B cell (primary cell): Measurements from ENCODE around the gene ADCY10. TPM values are rescaled to one million over a fixed set of nuclear protein-coding genes. Genes with fewer than 3 reads are reported as not detected.

Source experiments
- ATAC-seq: fragments of 200-7000 bp; cut with Tn5 transposase; one replicate; pipeline ENCODE4 v1.10.0; 2021; ENCODE audit warnings: low read depth, mild to moderate bottlenecking, moderate number of reproducible peaks, moderate library complexity
- CTCF ChIA-PET: fragments of 350-600 bp; sonication (Branson Sonifier 250); formaldehyde crosslinking; loops from one replicate; lab custom pipeline; 2021; ENCODE audit warnings: antibody characterized with exemption, inconsistent platforms; lab: Charles Lee
- POLR2A ChIA-PET: fragments of 350-600 bp; sonication (Branson Sonifier 250); formaldehyde crosslinking; loops from one replicate; lab custom pipeline; 2021; ENCODE audit warnings: antibody characterized with exemption; lab: Charles Lee
- DNase-seq: peaks from one replicate; pipeline ENCODE4 v3.0.0; 2013
- H2AFZ ChIP-seq: 2 replicates; pipeline ENCODE4 v1.6.1; 2012; ENCODE audit warnings: mild to moderate bottlenecking, low read depth, low read length; ENCODE audit not compliant: insufficient read depth, poor library complexity, severe bottlenecking
- H3K27ac ChIP-seq, 2 donors: 1 replicate in 1 of 2; 2 replicates in 1 of 2; pipeline ENCODE4 v1.5.1; 2012 to 2013; ENCODE audit warnings: low read length in 2 of 2, mild to moderate bottlenecking in 2 of 2, moderate library complexity in 1 of 2
- H3K27me3 ChIP-seq, 4 experiments: fragments of 200-600 bp in 1 of 4; sonication (generic) in 1 of 4; replicated peaks in 1 of 4; 1 replicate in 2 of 4; 2 replicates in 2 of 4; pipeline versions ENCODE4 v1.6.1 to v1.7.0; 2013 to 2016; ENCODE audit warnings: low read length in 3 of 4, mild to moderate bottlenecking in 2 of 4, mixed read lengths in 1 of 4, moderate library complexity in 1 of 4; ENCODE audit not compliant: insufficient read depth in 4 of 4, control insufficient read depth in 3 of 4; ENCODE audit errors: control extremely low read depth in 1 of 4
- H3K36me3 ChIP-seq, 2 experiments: replicated peaks in 1 of 2; 1 replicate in 1 of 2; 2 replicates in 1 of 2; pipeline versions ENCODE4 v1.6.1 to v1.7.1; 2013; ENCODE audit warnings: low read length in 1 of 2; ENCODE audit not compliant: insufficient read depth in 2 of 2, control insufficient read depth in 1 of 2; ENCODE audit errors: control extremely low read depth in 1 of 2, extremely low read depth in 1 of 2
- H3K4me1 ChIP-seq, 2 donors: fragments of 200-600 bp in 1 of 2; sonication (generic) in 1 of 2; 1 replicate in 1 of 2; 2 replicates in 1 of 2; pipeline versions ENCODE4 v1.5.1 to v1.6.1; 2013 to 2017; ENCODE audit warnings: low read length in 2 of 2; ENCODE audit not compliant: control insufficient read depth in 2 of 2, insufficient read depth in 2 of 2
- H3K4me2 ChIP-seq: replicated peaks from 2 replicates; pipeline ENCODE3; 2012; ENCODE audit warnings: mild to moderate bottlenecking, low read depth, low read length; ENCODE audit not compliant: poor library complexity, severe bottlenecking
- H3K4me3 ChIP-seq, 5 experiments: fragments of 200-600 bp in 1 of 5; sonication (generic) in 1 of 5; 1 replicate in 3 of 5; 2 replicates in 2 of 5; pipeline versions ENCODE4 v1.5.1 to v1.7.0; 2011 to 2016; ENCODE audit warnings: low read length in 4 of 5, mild to moderate bottlenecking in 4 of 5, low read depth in 2 of 5, control low read depth in 1 of 5, moderate library complexity in 1 of 5; ENCODE audit not compliant: insufficient read depth in 1 of 5; ENCODE audit errors: control extremely low read depth in 1 of 5, extremely low read depth in 1 of 5
- H3K79me2 ChIP-seq: fragments of 200-600 bp; sonication (generic); one replicate; pipeline ENCODE4 v1.6.0; 2016; ENCODE audit warnings: low read length; ENCODE audit not compliant: control insufficient read depth, insufficient read depth
- H3K9ac ChIP-seq: fragments of 200-600 bp; sonication (generic); 2 replicates; pipeline ENCODE4 v1.6.1; 2017; ENCODE audit warnings: mild to moderate bottlenecking, low read length, moderate library complexity
- H3K9me3 ChIP-seq, 3 donors: one replicate each; pipeline versions ENCODE4 v1.6.1 to v1.7.1; 2013; ENCODE audit warnings: low read length in 2 of 3; ENCODE audit not compliant: control insufficient read depth in 2 of 3, insufficient read depth in 1 of 3; ENCODE audit errors: control extremely low read depth in 1 of 3
- H4K20me1 ChIP-seq: 2 replicates; pipeline ENCODE4 v1.6.0; 2012; ENCODE audit warnings: mild to moderate bottlenecking, low read length; ENCODE audit not compliant: insufficient read depth, control insufficient read depth, poor library complexity, severe bottlenecking
- H3K27ac Mint-ChIP-seq: one replicate; pipeline ENCODE4 v1.8.0; 2021; ENCODE audit warnings: mixed read lengths
- H3K27me3 Mint-ChIP-seq: one replicate; pipeline ENCODE4 v1.8.0; 2021; ENCODE audit warnings: mixed read lengths
- H3K4me1 Mint-ChIP-seq: one replicate; pipeline ENCODE4 v1.8.0; 2021; ENCODE audit warnings: mixed read lengths
- H3K4me3 Mint-ChIP-seq: one replicate; pipeline ENCODE4 v1.8.0; 2021; ENCODE audit warnings: mixed read lengths
- H3K9me3 Mint-ChIP-seq: one replicate; pipeline ENCODE4 v1.8.0; 2022; ENCODE audit warnings: mixed read lengths; ENCODE audit not compliant: insufficient read depth
- CTCF ChIP-seq: fragments of 200-600 bp; IDR thresholded peaks from one replicate; pipeline ENCODE4 v1.8.0; 2022; ENCODE audit warnings: antibody characterized with exemption, mild to moderate bottlenecking
- EZH2 ChIP-seq: IDR thresholded peaks from 2 replicates; pipeline ENCODE4 v1.6.1; 2012; ENCODE audit warnings: borderline replicate concordance, low read depth, mild to moderate bottlenecking, moderate library complexity, low read length; ENCODE audit not compliant: insufficient read depth, poor library complexity, severe bottlenecking
- WGBS: methylation state at CpG from one replicate; pipeline ENCODE4 v1.1.5; 2013; ENCODE audit warnings: missing lambda C conversion rate; ENCODE audit not compliant: insufficient coverage; 5-methylcytosine and 5-hydroxymethylcytosine counted together
- intact Hi-C: fragments of 100-400 bp; cut with micrococcal nuclease; formaldehyde crosslinking; loops from one replicate; pipeline ENCODE4 v1.10.0; 2022
- polyA plus RNA-seq: library from polyadenylated mRNA; depleted of rRNA; stranded (reverse); fragments of >200 nt; gene quantifications from 2 replicates; pipeline ENCODE4 v1.2.3, GENCODE V29; 2012
- total RNA-seq, 2 donors: library from RNA; stranded (reverse); fragments of 120-200 nt in 1 of 2; gene quantifications; 1 replicate in 1 of 2; 2 replicates in 1 of 2; pipeline versions ENCODE4 v1.2.3 to v1.2.4, GENCODE V29; 2013 to 2022

Gene ADCY10
- total and polyA plus RNA-seq, 2 donors (not counting 1 experiment from before 2014, with no cell fraction given): 0.15 TPM; not detected in 1

DNA sequence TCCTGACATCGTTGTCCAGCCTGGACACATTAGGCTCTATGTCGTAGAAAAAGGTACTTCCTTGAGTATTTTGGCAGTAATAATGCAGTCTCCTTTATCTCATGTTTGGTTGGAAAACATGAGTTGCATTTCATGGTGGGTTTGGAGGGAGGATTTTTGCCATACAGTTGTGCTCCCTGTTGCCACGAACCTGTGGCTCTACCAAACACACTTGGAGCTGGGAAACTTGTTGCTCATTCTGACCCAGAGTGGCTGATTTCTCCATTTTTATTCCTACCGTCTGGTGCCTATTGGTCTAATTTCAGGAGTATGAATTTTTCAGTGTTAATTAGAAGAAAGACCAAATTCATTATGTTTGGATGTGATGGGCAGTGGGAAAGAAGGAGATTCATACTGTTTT, 141.5 kb downstream of the ADCY10 start:
- Mint-ChIP-seq H3K4me1 (peaks cover 1% of the 10 kb centered on the region), H3K27me3 (no peaks in the 10 kb centered on the region), H3K9me3 (no peaks in the 10 kb centered on the region), H3K27ac (no peak overlapping the region), H3K4me3 (no peak overlapping the region)
- H3K9ac ChIP-seq: no peak overlapping the region
- peaks cover 14 to 37% of the 10 kb centered on the region in 2 experiments for H3K36me3 ChIP-seq
- H3K4me3 ChIP-seq: no peak overlapping the region
- no peaks in the 10 kb centered on the region for H3K9me3 ChIP-seq
- intact Hi-C loops: no loop called here
- H3K27ac ChIP-seq: no peak overlapping the region
- no peak overlapping the region for H3K4me2 ChIP-seq
- H3K79me2 ChIP-seq: peaks cover 12% of the 10 kb centered on the region
- POLR2A ChIA-PET: no interaction called here
- CTCF ChIA-PET: no interaction called here
- no peak overlapping the region for H2AFZ ChIP-seq
- WGBS: 100% methylated on average over 1 of the region's 4 CpGs
- no peaks in the 10 kb centered on the region for H3K27me3 ChIP-seq
- H3K4me1 ChIP-seq: no peaks in the 10 kb centered on the region
- no peak for TF ChIP-seq CTCF
- no peak for TF ChIP-seq EZH2
- DNase-seq (no peak), ATAC-seq (no peak)
- H4K20me1 ChIP-seq: no peaks in the 10 kb centered on the region

DNA sequence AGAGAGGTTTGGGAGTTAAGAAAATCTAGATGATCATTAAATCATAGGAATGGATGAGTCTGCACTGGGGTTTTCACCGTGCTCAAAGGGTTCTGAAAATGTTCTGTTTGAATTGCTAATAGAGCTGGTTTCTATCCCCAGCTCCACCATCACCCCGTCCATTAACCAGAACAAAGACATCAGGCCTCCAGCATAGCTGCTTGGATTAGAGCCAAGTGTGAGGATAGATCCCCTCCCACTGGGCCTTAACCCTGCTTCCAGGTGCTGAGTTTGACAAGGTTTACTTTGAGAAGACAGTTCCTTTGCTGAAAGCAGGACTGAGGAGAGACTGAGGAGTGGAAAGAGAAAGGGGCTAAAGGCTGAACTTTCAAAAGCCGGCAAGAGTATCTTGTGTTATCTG, 143.8 kb downstream of the ADCY10 start:
- no peak overlapping the region for H3K4me3 Mint-ChIP-seq
- ChIA-PET POLR2A (no interaction called here), CTCF (interaction anchor here (0.7 kb wide), 1 partner anchor 34 kb away, joined by 3 read pairs; no protein-coding TSS in a partner anchor)
- H3K27me3 ChIP-seq: no peaks in the 10 kb centered on the region
- no peak overlapping the region for H3K4me3 ChIP-seq
- WGBS: no CpG with 5 or more reads among the region's 3 CpGs
- TF ChIP-seq EZH2 (no peak), CTCF (no peak)
- H3K4me2 ChIP-seq: no peak overlapping the region
- H3K9me3 ChIP-seq: no peaks in the 10 kb centered on the region
- H3K27ac Mint-ChIP-seq: no peak overlapping the region
- ATAC-seq (no peak), DNase-seq (no peak)
- intact Hi-C loops: no loop called here
- peaks cover 15 to 33% of the 10 kb centered on the region in 2 experiments for H3K36me3 ChIP-seq
- no peaks in the 10 kb centered on the region for H4K20me1 ChIP-seq
- no peak overlapping the region for H2AFZ ChIP-seq
- H3K27ac ChIP-seq: no peak overlapping the region
- H3K27me3 Mint-ChIP-seq: no peaks in the 10 kb centered on the region
- no peak overlapping the region for H3K9ac ChIP-seq
- H3K9me3 Mint-ChIP-seq: no peaks in the 10 kb centered on the region
- H3K4me1 Mint-ChIP-seq: peaks cover 1% of the 10 kb centered on the region
- no peaks in the 10 kb centered on the region for H3K4me1 ChIP-seq
- peaks cover 12% of the 10 kb centered on the region for H3K79me2 ChIP-seq
